HG02763 (cell line): ENCODE data around the gene AAGAB.
"Not testable (repeated sequence)": the region's sequence is repeated elsewhere in the genome, so short reads cannot be mapped to it uniquely, and the experiment has no call there.

Source experiments
- ATAC-seq: cut with Tn5 transposase; IDR thresholded peaks from one replicate; pipeline ENCODE4 v1.9.1; 2021; ENCODE audit warnings: mild to moderate bottlenecking, moderate library complexity; ENCODE audit not compliant: unreplicated experiment

Gene AAGAB, protein sequence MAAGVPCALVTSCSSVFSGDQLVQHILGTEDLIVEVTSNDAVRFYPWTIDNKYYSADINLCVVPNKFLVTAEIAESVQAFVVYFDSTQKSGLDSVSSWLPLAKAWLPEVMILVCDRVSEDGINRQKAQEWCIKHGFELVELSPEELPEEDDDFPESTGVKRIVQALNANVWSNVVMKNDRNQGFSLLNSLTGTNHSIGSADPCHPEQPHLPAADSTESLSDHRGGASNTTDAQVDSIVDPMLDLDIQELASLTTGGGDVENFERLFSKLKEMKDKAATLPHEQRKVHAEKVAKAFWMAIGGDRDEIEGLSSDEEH

GRCh38 chr15:67254238-67255175, at the start of gene AAGAB, which contains the start of gene IQCH:
Gene AAGAB, minus strand, starts transcription at chr15:67254661. Its CDS starts 30 bp downstream, at chr15:67254631.
Gene IQCH, plus strand, starts transcription at chr15:67254786. Its CDS starts 111 bp downstream, at chr15:67254897.
- ATAC-seq: peak; percentile 94

DNA sequence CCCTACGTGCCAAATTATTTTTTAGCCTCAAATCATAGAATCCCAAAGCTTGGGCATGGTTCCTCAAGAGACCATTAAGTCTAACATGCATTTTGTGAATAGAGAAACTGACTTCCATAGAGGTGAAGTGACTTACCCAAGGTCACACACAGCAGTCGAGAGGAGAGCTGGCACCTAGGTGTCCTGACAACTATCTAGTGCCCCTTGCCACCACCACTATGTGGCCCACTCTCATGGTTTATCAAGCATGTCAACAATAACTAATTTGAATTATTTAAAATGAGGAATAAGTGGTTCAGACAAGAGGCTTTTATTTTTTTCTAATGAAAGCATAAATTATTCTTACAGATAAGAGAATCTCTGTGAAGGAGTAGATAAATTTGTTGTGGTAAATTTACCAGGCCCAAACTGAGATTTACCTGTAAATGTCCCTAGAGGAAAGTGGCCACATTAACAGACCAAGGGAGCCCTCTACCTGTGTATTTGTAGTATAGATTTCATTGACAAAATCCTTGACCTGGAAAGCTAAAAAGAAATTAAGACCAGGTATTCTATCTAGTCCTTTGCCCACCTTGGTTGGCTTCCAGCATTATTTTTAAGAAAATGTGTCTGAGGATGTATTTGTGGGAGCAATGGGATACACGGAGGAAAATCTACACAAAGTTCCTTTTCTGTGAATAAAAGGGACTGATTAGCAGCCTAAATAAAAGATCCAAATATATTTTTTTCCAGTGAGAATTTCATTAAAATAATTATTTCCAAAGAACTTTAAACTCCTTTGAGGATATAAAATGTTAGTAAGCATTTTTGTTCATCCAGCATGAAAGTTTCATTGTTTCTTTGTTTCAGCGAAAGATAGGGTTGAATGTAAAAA, 49.3 kb upstream of the AAGAB start:
- ATAC-seq: no peak

DNA sequence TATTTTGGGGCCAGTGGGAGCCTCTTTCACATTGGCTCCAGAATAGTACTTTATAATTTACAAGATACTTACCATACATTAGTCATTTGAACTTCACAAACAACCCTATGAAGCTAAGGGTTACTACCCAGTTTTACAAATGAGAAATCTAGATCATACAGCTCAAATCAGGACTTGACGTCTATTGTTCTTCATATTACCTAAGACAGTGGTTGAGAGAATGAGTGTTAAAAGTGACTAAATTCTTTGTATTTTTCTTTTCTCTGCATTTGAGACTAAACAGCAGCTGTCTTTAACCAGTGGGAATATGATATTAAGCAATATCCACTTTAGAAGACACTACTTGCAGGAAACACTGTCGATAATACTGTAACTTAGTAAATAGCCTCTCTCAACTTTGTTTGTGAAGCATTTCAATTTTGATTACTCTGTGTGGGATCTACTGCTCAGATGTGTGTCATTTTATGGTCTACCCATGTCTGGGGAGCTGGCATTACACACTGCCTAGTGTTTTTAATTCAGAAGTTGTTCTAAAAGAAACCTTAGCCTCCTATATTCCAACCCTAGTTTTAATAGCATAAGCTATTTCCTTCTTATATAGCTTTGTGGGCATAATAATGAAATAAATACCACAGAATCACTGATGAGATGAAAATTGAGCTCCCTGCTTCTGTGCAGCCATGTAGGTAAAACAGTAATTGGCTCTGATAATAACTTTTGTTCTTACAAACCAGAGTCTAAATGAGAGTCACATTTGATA, 46.0 kb upstream of the AAGAB start:
- ATAC-seq: no peak

GRCh38 chr15:67296684-67297083, 42.2 kb upstream of the AAGAB start:
- ATAC-seq: no peak

- ATAC-seq: no peak
These were observed 41.7 kb upstream of the AAGAB start for GRCh38 chr15:67296188-67296587.

- no peak for ATAC-seq
These were observed 35.9 kb upstream of the AAGAB start for GRCh38 chr15:67290319-67290718.

DNA sequence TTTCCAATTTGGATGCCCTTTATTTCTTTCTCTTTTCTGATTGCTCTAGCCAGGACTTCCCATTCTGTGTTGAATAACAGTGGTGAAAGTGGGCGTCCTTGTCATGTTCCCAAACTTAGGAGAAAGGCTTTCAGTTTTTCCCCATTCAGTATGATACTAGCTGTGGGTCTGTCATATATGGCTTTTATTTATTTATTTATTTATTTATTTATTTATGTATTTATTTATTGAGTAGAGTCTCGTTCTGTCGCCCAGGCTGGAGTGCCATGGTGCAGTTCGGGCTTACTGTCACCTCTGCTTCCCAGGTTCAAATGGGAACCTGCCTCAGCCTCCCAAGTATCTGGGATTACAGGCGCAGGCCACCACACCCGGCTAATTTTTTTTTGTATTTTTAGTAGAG, 31.9 kb upstream of the AAGAB start:
- not testable (repeated sequence) for ATAC-seq

DNA sequence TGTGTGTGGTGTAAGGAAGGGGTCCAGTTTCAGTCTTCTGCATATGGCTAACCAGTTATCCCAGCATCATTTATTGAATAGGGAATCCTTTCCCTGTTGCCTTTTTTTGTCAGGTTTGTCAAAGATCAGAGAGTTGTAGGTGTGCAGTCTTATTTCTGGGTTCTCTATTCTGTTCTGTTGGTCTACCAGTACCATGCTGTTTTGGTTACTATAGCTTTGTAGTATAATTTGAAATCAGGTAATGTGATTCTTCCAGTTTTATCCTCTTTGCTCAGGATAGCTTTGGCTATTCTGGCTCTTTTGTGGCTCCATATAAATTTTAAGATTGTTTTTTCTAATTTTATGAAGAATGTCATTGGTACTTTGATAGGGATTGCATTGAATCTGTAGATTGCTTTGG, 31.2 kb upstream of the AAGAB start:
- ATAC-seq: not testable (repeated sequence)

- no peak for ATAC-seq
These were observed 27.3 kb upstream of the AAGAB start for GRCh38 chr15:67281714-67282113.

- ATAC-seq: no peak
These were observed 25.8 kb upstream of the AAGAB start for GRCh38 chr15:67280217-67280616.

GRCh38 chr15:67276666-67277065, 22.2 kb upstream of the AAGAB start:
- no peak for ATAC-seq

DNA sequence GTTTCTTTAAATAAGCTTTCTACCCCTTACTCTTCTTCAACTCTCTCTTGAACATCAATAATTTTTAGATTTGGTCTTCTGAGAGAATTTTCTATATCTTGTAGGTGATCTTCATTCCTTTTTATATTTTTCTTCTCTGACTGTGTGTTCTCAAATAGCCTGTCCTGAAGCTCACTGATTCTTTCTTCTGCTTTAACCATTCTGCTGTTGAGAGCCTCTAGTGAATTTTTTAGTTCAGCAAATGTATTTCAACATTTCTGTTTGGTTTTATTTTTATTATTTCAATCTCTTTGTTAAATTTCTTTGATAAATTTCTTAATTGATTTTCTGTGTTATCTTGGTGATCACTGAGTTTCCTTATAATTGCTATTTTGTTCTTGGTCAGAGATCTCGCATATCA, 19.8 kb upstream of the AAGAB start:
- no peak for ATAC-seq

GRCh38 chr15:67267951-67268941, 13.8 kb upstream of the AAGAB start:
- no peak for ATAC-seq

GRCh38 chr15:67267440-67267839, 13.0 kb upstream of the AAGAB start:
- ATAC-seq: no peak

DNA sequence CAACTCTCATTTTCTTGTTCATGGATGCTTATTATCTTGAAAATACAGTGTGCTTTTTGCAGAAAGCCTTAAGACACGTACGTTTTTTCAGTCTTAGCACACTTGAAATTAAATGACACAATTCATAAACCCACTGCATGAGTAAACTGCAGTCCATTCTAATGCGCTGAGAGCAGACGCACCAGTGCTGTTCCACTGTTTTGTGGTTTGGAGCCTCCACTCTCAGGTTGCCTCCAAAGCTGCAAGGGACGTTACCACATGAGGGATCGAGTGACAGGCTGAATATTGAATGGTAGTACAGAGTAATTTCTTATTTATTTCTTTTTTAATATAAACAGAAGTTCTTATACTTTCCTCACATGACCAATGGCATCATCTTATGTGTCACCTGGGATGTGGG, 12.4 kb upstream of the AAGAB start:
- ATAC-seq: no peak

DNA sequence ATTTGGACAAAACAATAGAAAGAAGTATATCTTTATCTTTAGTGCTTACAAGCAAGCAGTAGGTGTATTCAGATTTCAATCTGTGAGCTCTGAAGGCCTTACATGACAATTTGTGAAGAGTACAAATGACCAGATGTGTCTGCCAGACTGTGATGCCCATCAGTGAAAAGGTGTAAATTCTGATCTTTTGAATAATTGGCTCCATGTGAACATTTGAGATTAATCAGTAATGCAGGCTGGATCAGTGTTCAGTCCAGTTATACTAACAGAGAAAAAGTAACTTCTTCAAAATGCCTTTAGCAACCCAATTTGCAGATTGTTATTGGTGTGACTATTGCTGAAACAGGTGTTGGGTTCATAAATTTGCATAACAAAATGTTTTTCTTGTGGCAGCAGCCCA, 5.3 kb upstream of the AAGAB start:
- ATAC-seq: no peak

- no peak for ATAC-seq
These were observed 4.9 kb upstream of the AAGAB start for GRCh38 chr15:67259379-67259778.

DNA sequence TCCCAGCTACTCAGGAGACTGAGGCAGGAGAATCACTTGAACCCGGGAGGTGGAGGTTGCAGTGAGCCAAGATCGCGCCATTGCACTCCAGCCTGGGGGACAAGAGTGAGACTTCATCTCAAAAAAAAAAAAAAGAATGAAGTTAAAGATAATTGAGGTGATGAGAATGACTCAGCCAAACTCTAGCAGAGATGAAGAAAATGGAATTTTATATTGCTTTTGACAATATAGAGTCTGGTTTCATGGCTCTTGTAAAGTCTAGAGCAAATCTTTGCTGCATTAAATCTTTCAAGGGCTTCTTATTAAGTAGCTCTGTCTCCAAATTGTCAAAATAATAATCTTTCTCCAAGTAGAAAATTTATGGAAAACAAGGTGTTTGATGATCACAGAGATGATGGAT, 4.0 kb upstream of the AAGAB start:
- not testable (repeated sequence) for ATAC-seq

GRCh38 chr15:67256051-67256450, 1.6 kb upstream of the AAGAB start:
- ATAC-seq: no peak
